PC-3 (cell line): Measurements from ENCODE around the gene RGS7. TPM values are rescaled to one million over a fixed set of nuclear protein-coding genes. Genes with fewer than 3 reads are reported as not detected.
"Not testable (repeated sequence)": the region's sequence is repeated elsewhere in the genome, so short reads cannot be mapped to it uniquely, and the experiment has no call there.

ENCODE experiments used
- ATAC-seq: fragments of 200-7000 bp; cut with Tn5 transposase; 2 replicates; pipeline ENCODE4 v1.9.1; 2020; ENCODE audit warnings: mild to moderate bottlenecking, moderate library complexity
- BruUV-seq: library from RNA; stranded (reverse); fragments of 400-500 nt; replicated peaks from 2 replicates; lab custom pipeline; 2021; lab: Mats Ljungman, UMichigan
- CTCF ChIA-PET: fragments of 300-600 bp; sonication (Branson Sonifier 250); formaldehyde crosslinking; loops from one replicate; lab custom pipeline; 2022; ENCODE audit warnings: antibody characterized with exemption; lab: Charles Lee
- POLR2A ChIA-PET: fragments of 300-600 bp; sonication (Branson Sonifier 250); formaldehyde crosslinking; loops from one replicate; lab custom pipeline; 2022; ENCODE audit warnings: antibody characterized with exemption; ENCODE audit not compliant: unreplicated experiment; lab: Charles Lee
- DNase-seq: peaks from one replicate; pipeline ENCODE4 v3.0.0-alpha.2; 2015
- H2AFZ ChIP-seq: fragments of 300-600 bp; sonication (generic); 2 replicates; pipeline ENCODE4 v1.6.0; 2016; ENCODE audit warnings: antibody characterized with exemption, low read length
- H3F3A ChIP-seq: fragments of 300-600 bp; sonication (generic); one replicate; pipeline ENCODE4 v1.6.0; 2017; ENCODE audit warnings: antibody characterized with exemption, low read length, control low read depth, mild to moderate bottlenecking; ENCODE audit not compliant: unreplicated experiment
- H3K27ac ChIP-seq: fragments of 300-600 bp; sonication (generic); 2 replicates; pipeline ENCODE4 v1.5.1; 2016; ENCODE audit warnings: mild to moderate bottlenecking, low read length
- H3K27me3 ChIP-seq: fragments of 300-600 bp; sonication (generic); 2 replicates; pipeline ENCODE4 v1.6.1; 2016; ENCODE audit warnings: low read length, mixed read lengths
- H3K36me3 ChIP-seq: fragments of 300-600 bp; sonication (generic); 2 replicates; pipeline ENCODE4 v1.6.1; 2016; ENCODE audit warnings: low read depth, mixed run types, low read length, mixed read lengths
- H3K4me1 ChIP-seq: fragments of 300-600 bp; sonication (generic); 2 replicates; pipeline ENCODE4 v1.5.1; 2016; ENCODE audit warnings: low read length; ENCODE audit not compliant: insufficient read depth
- H3K4me2 ChIP-seq: fragments of 300-600 bp; sonication (generic); 2 replicates; pipeline ENCODE4 v1.6.0; 2016; ENCODE audit warnings: low read length
- H3K4me3 ChIP-seq: fragments of 300-600 bp; sonication (generic); 2 replicates; pipeline ENCODE4 v1.5.1; 2016; ENCODE audit warnings: mild to moderate bottlenecking, low read length, mixed read lengths
- H3K79me2 ChIP-seq: fragments of 300-600 bp; sonication (generic); 2 replicates; pipeline ENCODE4 v1.6.1; 2017; ENCODE audit warnings: low read length, mixed read lengths
- H3K9ac ChIP-seq: fragments of 300-600 bp; sonication (generic); 2 replicates; pipeline ENCODE4 v1.6.0; 2016; ENCODE audit warnings: mild to moderate bottlenecking, low read length
- H3K9me2 ChIP-seq: fragments of 300-600 bp; sonication (generic); replicated peaks from 2 replicates; pipeline ENCODE4 v1.6.1; 2016; ENCODE audit warnings: mixed run types, low read length, mixed read lengths
- H3K9me3 ChIP-seq: fragments of 300-600 bp; sonication (generic); 2 replicates; pipeline ENCODE4 v1.6.1; 2016; ENCODE audit warnings: low read length, mixed read lengths
- H4K20me1 ChIP-seq: fragments of 300-600 bp; sonication (generic); 2 replicates; pipeline ENCODE4 v1.6.1; 2016; ENCODE audit warnings: low read length, mixed read lengths
- EZH2 ChIP-seq: fragments of 300-600 bp; sonication (generic); IDR thresholded peaks from one replicate; pipeline ENCODE4 v1.6.1; 2017; ENCODE audit warnings: antibody characterized with exemption, mild to moderate bottlenecking, low read length; ENCODE audit not compliant: unreplicated experiment
- EZH2phosphoT487 ChIP-seq: fragments of 300-600 bp; sonication (generic); IDR thresholded peaks from 2 replicates; pipeline ENCODE4 v1.6.1; 2018; ENCODE audit warnings: mild to moderate bottlenecking, antibody characterized with exemption, low read length, borderline replicate concordance
- intact Hi-C: fragments of 100-400 bp; cut with micrococcal nuclease; formaldehyde crosslinking; loops from 2 replicates; pipeline ENCODE4 v1.9.0; 2023
- total RNA-seq: library from RNA; depleted of rRNA; stranded (reverse); fragments of >200 nt; gene quantifications from 2 replicates; pipeline ENCODE4 v1.2.3, GENCODE V29; 2014
- TF ChIP-seq, protein P1 (sequence below): fragments of 300-600 bp; sonication (generic); conservative IDR thresholded peaks from 2 replicates; pipeline ENCODE4 v1.5.1; 2017; ENCODE audit warnings: antibody characterized with exemption, low read depth, mild to moderate bottlenecking, low read length

Gene RGS7
- total RNA-seq, 1 experiment from 2014 or later = 0.15 TPM

DNA sequence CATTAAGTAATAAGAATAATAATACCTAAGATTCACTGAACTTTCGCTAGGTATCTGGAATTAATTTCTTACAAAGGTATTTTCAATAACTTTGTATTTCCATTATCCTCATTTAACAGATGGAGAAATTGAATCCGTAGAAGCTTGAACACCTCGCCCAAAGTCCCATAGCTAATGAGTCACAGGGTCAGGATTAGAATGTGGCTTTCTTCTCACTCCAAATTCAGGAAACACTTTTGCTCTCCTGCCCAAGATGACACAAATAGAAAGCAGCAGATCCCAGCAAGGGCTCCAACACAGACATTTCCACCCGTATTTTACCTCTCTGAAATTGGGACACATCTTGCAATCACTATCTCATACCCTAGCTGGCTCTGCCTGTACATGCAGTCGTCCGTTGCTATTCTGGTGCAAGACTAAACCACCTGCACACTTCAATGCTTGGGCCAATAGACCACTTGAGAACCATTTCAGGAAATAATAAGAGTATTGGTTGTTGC is 619.2 kb downstream of the RGS7 start:
- ChIA-PET CTCF (no interaction called here), POLR2A (no interaction called here)
- no peaks in the 10 kb centered on the region for H3K9me2 ChIP-seq
- H3K79me2 ChIP-seq = no peaks in the 10 kb centered on the region
- no peak for TF ChIP-seq EZH2phosphoT487
- no peak for TF ChIP-seq EZH2
- TF ChIP-seq, protein P1, sequence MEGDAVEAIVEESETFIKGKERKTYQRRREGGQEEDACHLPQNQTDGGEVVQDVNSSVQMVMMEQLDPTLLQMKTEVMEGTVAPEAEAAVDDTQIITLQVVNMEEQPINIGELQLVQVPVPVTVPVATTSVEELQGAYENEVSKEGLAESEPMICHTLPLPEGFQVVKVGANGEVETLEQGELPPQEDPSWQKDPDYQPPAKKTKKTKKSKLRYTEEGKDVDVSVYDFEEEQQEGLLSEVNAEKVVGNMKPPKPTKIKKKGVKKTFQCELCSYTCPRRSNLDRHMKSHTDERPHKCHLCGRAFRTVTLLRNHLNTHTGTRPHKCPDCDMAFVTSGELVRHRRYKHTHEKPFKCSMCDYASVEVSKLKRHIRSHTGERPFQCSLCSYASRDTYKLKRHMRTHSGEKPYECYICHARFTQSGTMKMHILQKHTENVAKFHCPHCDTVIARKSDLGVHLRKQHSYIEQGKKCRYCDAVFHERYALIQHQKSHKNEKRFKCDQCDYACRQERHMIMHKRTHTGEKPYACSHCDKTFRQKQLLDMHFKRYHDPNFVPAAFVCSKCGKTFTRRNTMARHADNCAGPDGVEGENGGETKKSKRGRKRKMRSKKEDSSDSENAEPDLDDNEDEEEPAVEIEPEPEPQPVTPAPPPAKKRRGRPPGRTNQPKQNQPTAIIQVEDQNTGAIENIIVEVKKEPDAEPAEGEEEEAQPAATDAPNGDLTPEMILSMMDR = no peak
- H4K20me1 ChIP-seq = no peaks in the 10 kb centered on the region
- H3K9ac ChIP-seq = no peak overlapping the region
- peaks cover 16% of the 10 kb centered on the region for H3K4me1 ChIP-seq
- no peak overlapping the region for H2AFZ ChIP-seq
- BruUV-seq = no TSS peak
- H3K27ac ChIP-seq = no peak overlapping the region
- intact Hi-C loops = loop anchor here (1.0 to 10.0 kb wide), 4 partner anchors 116 to 767 kb away; no protein-coding TSS in a partner anchor
- H3F3A ChIP-seq = no peaks in the 10 kb centered on the region
- H3K9me3 ChIP-seq = no peaks in the 10 kb centered on the region
- no peaks in the 10 kb centered on the region for H3K27me3 ChIP-seq
- peak overlapping the region; percentile 56 for H3K4me2 ChIP-seq
- H3K4me3 ChIP-seq = no peak overlapping the region
- no peak for DNase-seq
- ATAC-seq = 0 out of 2 replicates have a peak, but pooled peaks have one; percentile 19
- H3K36me3 ChIP-seq = no peaks in the 10 kb centered on the region

DNA sequence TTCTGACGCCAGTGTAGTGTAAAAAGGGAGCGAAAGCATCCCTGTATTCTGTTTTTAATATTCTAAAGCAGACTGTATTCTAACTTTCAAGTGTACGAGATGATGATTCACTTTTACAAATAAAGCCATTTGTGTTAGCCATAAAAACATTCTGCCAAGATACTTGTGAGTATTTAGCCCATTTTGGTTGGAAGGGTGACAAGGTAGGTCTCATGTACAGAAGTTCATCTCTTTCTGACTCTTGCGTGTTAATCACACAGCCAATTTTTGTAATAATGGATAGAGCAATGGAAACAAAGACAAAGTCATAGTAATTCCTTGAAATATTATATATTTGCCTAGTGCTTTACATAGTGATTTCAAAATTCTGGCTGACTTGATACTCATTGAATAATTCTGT is 619.7 kb downstream of the RGS7 start:
- no peak for TF ChIP-seq EZH2phosphoT487
- TF ChIP-seq, protein P1 = no peak
- TF ChIP-seq EZH2 = no peak
- H3K79me2 ChIP-seq = no peaks in the 10 kb centered on the region
- no peaks in the 10 kb centered on the region for H4K20me1 ChIP-seq
- intact Hi-C loops = loop anchor here (1.0 to 10.0 kb wide), 4 partner anchors 117 to 768 kb away; no protein-coding TSS in a partner anchor
- H3K36me3 ChIP-seq = no peaks in the 10 kb centered on the region
- no peaks in the 10 kb centered on the region for H3K9me3 ChIP-seq
- DNase-seq (peak; percentile 82), ATAC-seq (peak; percentile 72)
- no peaks in the 10 kb centered on the region for H3K9me2 ChIP-seq
- H3K4me1 ChIP-seq = peaks cover 16% of the 10 kb centered on the region
- peak overlapping the region; percentile 56 for H3K4me2 ChIP-seq
- no peaks in the 10 kb centered on the region for H3F3A ChIP-seq
- H3K27ac ChIP-seq = no peak overlapping the region
- H2AFZ ChIP-seq = no peak overlapping the region
- POLR2A ChIA-PET = no interaction called here
- no peak overlapping the region for H3K4me3 ChIP-seq
- CTCF ChIA-PET = no interaction called here
- BruUV-seq = no TSS peak
- H3K27me3 ChIP-seq = no peaks in the 10 kb centered on the region
- H3K9ac ChIP-seq = no peak overlapping the region

DNA sequence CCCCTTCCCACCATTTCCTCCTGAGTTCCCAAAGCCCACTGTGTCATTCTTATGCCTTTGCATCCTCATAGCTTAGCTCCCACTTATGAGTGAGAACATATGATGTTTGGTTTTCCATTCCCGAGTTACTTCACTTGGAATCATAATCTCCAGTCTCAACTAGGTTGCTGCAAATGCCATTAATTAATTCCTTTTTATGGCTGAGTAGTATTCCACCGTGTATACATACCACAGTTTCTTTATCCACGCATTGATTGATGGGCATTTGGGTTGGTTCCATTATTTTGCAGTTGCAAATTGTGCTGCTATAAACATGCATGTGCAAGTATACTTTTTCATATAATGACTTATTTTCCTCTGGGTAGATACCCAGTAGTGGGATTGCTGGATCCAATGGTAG is 622.3 kb downstream of the RGS7 start:
- H3K4me3 ChIP-seq, H3F3A ChIP-seq, H3K9me3 ChIP-seq, POLR2A ChIA-PET, H3K9ac ChIP-seq, H2AFZ ChIP-seq, H3K4me2 ChIP-seq, DNase-seq, H3K79me2 ChIP-seq, H3K27me3 ChIP-seq, H3K9me2 ChIP-seq, H3K36me3 ChIP-seq, ATAC-seq, BruUV-seq, H3K27ac ChIP-seq, CTCF ChIA-PET, H4K20me1 ChIP-seq: not testable (repeated sequence)
- intact Hi-C loops = loop anchor here (5.0 to 10.0 kb wide), 4 partner anchors 48 to 770 kb away; no protein-coding TSS in a partner anchor
- peaks cover 16% of the 10 kb centered on the region for H3K4me1 ChIP-seq
